ENCODE results near the gene SYCE1. TPM values are rescaled to one million over a fixed set of nuclear protein-coding genes. Genes with fewer than 3 reads are reported as not detected.

SYCE1 gene, protein sequence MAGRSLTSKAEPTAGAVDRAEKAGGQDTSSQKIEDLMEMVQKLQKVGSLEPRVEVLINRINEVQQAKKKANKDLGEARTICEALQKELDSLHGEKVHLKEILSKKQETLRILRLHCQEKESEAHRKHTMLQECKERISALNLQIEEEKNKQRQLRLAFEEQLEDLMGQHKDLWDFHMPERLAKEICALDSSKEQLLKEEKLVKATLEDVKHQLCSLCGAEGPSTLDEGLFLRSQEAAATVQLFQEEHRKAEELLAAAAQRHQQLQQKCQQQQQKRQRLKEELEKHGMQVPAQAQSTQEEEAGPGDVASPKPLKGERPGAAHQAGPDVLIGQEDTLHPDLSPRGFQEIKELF
- 0.19 TPM in 1 of 2 replicates, not detected in the other for total RNA-seq

GRCh38 chr10:133565441-133566294 lies at the start of gene SYCE1:
TSS of gene SYCE1 (minus strand) at chr10:133565583. CDS start at chr10:133565529, 54 bp downstream.

GRCh38 chr10:133526957-133527588 lies 38.3 kb downstream of the SYCE1 start, which contains the start of gene CYP2E1:
TSS of gene CYP2E1 (plus strand) at chr10:133527363. CDS start at chr10:133527396, 33 bp downstream.

Other genes starting within 250 kb of the SYCE1 start
- not detected in 2 replicates for gene CALY, start 228.7 kb downstream of the SYCE1 start, total RNA-seq
- gene PRAP1, start 218.2 kb downstream of the SYCE1 start, total RNA-seq = not detected in 2 replicates
- 6.1 and 9.5 TPM in 2 replicates for gene FUOM, start 207.6 kb downstream of the SYCE1 start, total RNA-seq
- gene ECHS1, start 192.2 kb downstream of the SYCE1 start, total RNA-seq = 60.6 and 65.6 TPM in 2 replicates
- 4.2 and 5.4 TPM in 2 replicates for gene PAOX, start 186.3 kb downstream of the SYCE1 start, total RNA-seq
- 19.3 and 23.1 TPM in 2 replicates for gene MTG1, start 171.4 kb downstream of the SYCE1 start, total RNA-seq
- 0.12 and 0.13 TPM in 2 replicates for gene SPRN, start 141.0 kb downstream of the SYCE1 start, total RNA-seq
- 3.3 TPM in 2 replicates for gene SCART1, start 111.6 kb downstream of the SYCE1 start, total RNA-seq
- gene CYP2E1, start 38.2 kb downstream of the SYCE1 start, total RNA-seq = 0.40 and 0.56 TPM in 2 replicates
- not detected in 2 replicates for gene FRG2B, start 61.2 kb upstream of the SYCE1 start, total RNA-seq